ENCODE data around the gene TENM4. TPM values are rescaled to one million over a fixed set of nuclear protein-coding genes. Genes with fewer than 3 reads are reported as not detected.

The TENM4 gene
- total and polyA plus RNA-seq, 10 of the 15 experiments (the other 5 are each of a cell fraction or from before 2014, with no cell fraction given) = 0.03 to 0.12 (median 0.06) TPM; not detected in 7

- TF ChIP-seq PBX3 (IDR thresholded peaks at IDR 0.05; ENCODE audit: insufficient replicate concordance, low read depth, low read length) (no peak), STAT1 (conservative IDR thresholded peaks at IDR 0.05) (no peak), CTCF (IDR thresholded peaks at IDR 0.05 in 2 of 3, conservative IDR thresholded peaks at IDR 0.05 in 1 of 3; ENCODE audit: control insufficient read depth in 2 of 3, extremely low read depth in 1 of 3, insufficient read depth in 1 of 3, low read depth in 3 of 3, low read length in 3 of 3) (no peak), BACH1 (IDR thresholded peaks at IDR 0.05; ENCODE audit: borderline replicate concordance) (no peak), MEF2B (IDR thresholded peaks at IDR 0.05; ENCODE audit: partially characterized antibody, poor library complexity, severe bottlenecking) (no peak), YY1 (IDR thresholded peaks at IDR 0.05; ENCODE audit: low read depth, low read length) (no peak), BMI1 (IDR thresholded peaks at IDR 0.05; ENCODE audit: borderline replicate concordance) (no peak), MTA2 (IDR thresholded peaks at IDR 0.05; ENCODE audit: low read depth) (no peak), TBL1XR1 (IDR thresholded peaks at IDR 0.05; ENCODE audit: low read depth, low read length) (no peak), PKNOX1 (IDR thresholded peaks at IDR 0.05) (no peak)
Measured at GRCh38 chr11:79330651-79331050, 110.2 kb downstream of the TENM4 start (continued).
